Measurements from ENCODE around the gene SKA1.

DNA sequence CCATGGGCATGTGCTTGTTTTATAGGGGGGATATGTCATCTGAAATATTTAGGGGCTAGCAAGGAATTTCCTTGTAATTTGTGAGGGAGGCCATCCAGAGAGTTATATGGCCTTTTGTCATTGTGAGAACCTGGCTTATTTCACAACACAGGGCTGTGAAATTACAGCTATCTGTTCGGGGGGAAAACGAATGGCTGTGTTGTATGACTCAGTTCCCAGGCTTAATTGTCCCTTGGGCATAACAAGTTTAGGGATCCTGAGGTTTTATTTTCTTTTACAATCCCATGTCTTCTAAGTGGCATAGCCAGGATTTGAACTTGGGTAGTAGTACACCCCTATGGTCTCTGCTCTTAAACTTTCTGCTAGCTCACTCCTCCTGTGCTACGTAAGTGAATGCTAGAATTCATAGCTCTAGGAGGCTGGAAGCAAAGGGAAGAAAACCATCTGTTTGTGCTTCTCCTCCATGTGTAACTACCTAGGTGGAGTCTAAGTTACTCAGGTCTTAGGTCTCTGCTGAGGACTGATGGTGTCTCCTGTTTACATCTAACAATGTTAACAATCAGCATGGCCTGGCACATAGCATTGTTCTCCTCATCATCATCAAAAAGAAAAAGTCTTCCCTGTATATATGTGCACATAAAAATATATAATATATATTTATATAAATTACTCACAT lies 53.8 kb downstream of the SKA1 start:
- TF ChIP-seq ZFX (IDR thresholded peaks at IDR 0.05): no peak
- TF ChIP-seq, protein P1, sequence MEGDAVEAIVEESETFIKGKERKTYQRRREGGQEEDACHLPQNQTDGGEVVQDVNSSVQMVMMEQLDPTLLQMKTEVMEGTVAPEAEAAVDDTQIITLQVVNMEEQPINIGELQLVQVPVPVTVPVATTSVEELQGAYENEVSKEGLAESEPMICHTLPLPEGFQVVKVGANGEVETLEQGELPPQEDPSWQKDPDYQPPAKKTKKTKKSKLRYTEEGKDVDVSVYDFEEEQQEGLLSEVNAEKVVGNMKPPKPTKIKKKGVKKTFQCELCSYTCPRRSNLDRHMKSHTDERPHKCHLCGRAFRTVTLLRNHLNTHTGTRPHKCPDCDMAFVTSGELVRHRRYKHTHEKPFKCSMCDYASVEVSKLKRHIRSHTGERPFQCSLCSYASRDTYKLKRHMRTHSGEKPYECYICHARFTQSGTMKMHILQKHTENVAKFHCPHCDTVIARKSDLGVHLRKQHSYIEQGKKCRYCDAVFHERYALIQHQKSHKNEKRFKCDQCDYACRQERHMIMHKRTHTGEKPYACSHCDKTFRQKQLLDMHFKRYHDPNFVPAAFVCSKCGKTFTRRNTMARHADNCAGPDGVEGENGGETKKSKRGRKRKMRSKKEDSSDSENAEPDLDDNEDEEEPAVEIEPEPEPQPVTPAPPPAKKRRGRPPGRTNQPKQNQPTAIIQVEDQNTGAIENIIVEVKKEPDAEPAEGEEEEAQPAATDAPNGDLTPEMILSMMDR (conservative IDR thresholded peaks at IDR 0.05): no peak
